Psoas muscle (tissue), 8 donors: ENCODE measurements around the gene COL23A1. TPM values are rescaled to one million over a fixed set of nuclear protein-coding genes. Genes with fewer than 3 reads are reported as not detected.

Experiments
- ATAC-seq, 4 donors: fragments of 200-7000 bp; cut with Tn5 transposase; one replicate each; pipeline ENCODE4 v1.9.1; 2020; ENCODE audit warnings: moderate library complexity in 3 of 4, mild to moderate bottlenecking in 2 of 4
- DNase-seq, 2 donors: peaks; one replicate each; pipeline ENCODE4 v3.0.0-alpha.2; 2020
- H3K27ac ChIP-seq: fragments of 200-600 bp; one replicate; pipeline ENCODE4 v1.8.0; 2022
- H3K27me3 ChIP-seq, 3 donors: fragments of 200-600 bp in 1 of 3; one replicate each; pipeline versions ENCODE4 v1.6.1 to v1.8.0; 2013 to 2022; ENCODE audit warnings: low read length in 2 of 3, mild to moderate bottlenecking in 2 of 3, moderate library complexity in 1 of 3; ENCODE audit not compliant: insufficient read depth in 3 of 3
- H3K36me3 ChIP-seq, 2 donors: fragments of 200-600 bp in 1 of 2; one replicate each; pipeline versions ENCODE4 v1.6.1 to v1.8.0; 2013 to 2022; ENCODE audit warnings: low read depth in 1 of 2, mild to moderate bottlenecking in 1 of 2, moderate library complexity in 1 of 2; ENCODE audit not compliant: insufficient read depth in 1 of 2
- H3K4me1 ChIP-seq: fragments of 200-600 bp; one replicate; pipeline ENCODE4 v1.8.0; 2022
- H3K4me3 ChIP-seq: fragments of 200-600 bp; one replicate; pipeline ENCODE4 v1.8.0; 2022; ENCODE audit warnings: mild to moderate bottlenecking
- H3K9me3 ChIP-seq: fragments of 200-600 bp; one replicate; pipeline ENCODE4 v1.8.0; 2022
- WGBS, 3 donors: extraction: QIAGEN DNeasy Blood & Tissue Kit; methylation state at CpG; one replicate each; pipeline versions ENCODE4 v1.1.6 to v1.1.7; 2013; 5-methylcytosine and 5-hydroxymethylcytosine counted together
- intact Hi-C, 2 donors: fragments of 100-400 bp; cut with DNase I; formaldehyde crosslinking; loops; one replicate each; pipeline versions ENCODE4 v1.11.0 to v1.14.2; 2022
- polyA plus RNA-seq, 3 donors: library from polyadenylated mRNA; stranded (reverse); fragments of 200-250 nt; gene quantifications; one replicate each; pipeline ENCODE4 v1.2.3, GENCODE V29; 2013
- total RNA-seq, 4 donors: library from RNA; stranded (reverse); fragmentation: NEBNext Ultra II Directional in 2 of 4; extraction: Animal tissue kit (Norgen Biotek cat#: 25700) in 2 of 4; gene quantifications; one replicate each; pipeline versions ENCODE4 v1.2.1 to v1.2.4, GENCODE V29; 2021 to 2023
- TF ChIP-seq, protein P1 (sequence below): fragments of 200-600 bp; IDR thresholded peaks from one replicate; pipeline ENCODE4 v1.8.0; 2022; ENCODE audit warnings: antibody characterized with exemption
- donor health status: healthy with polysubstance abuse.
- donor health status: DM: no; HTN: no; CAD: no; lungs with moderate emphysema.
- donor health status: Bipolar disorder and iron deficiency.
- donor health status: healthy.
- donor health status: DM: yes; HTN: yes; CAD: no.
- donor health status: DM: no; HTN: no; CAD: no.
- donor health status: DM: no; HTN: no; CAD: no.
- donor health status: DM: yes; HTN: yes; CAD: no.

The COL23A1 gene
- total and polyA plus RNA-seq, 7 donors, result 0.66 to 3.0 (median 1.2) TPM

DNA sequence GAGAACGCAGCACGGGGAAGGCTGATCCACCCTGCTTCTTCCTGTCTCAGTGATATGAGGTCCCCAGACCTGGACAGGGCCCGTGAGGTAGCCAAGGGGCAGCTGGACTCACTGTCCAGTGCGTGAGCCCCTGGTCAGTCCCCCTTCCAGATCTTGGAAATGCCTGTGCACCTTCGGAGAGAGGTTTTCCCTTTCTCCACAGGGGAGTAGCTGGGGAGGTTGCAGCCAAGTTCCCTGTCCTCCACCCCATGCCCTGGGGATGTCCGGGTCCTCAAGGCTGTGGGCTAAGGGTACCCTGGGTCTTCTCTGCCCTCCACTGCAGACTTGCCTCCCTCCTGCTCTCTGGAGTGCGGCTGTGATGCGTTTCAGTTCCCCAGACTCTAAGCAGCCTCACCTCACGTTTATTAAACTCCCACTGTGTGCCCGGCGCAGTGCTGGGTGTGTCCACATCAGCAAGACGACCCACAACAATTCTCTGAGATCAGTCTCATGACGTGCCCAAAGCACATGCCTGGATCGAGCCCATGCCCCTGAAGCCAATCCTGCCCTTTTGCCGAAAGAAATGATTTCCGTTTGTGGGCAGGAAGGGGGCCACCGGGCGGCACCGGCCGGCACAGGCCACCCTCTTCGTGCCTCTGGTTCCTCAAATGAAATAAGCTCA lies 256.2 kb downstream of the COL23A1 start:
- no peaks in the 10 kb centered on the region for H3K36me3 ChIP-seq
- H3K27ac ChIP-seq, result no peak overlapping the region
- TF ChIP-seq, protein P1, sequence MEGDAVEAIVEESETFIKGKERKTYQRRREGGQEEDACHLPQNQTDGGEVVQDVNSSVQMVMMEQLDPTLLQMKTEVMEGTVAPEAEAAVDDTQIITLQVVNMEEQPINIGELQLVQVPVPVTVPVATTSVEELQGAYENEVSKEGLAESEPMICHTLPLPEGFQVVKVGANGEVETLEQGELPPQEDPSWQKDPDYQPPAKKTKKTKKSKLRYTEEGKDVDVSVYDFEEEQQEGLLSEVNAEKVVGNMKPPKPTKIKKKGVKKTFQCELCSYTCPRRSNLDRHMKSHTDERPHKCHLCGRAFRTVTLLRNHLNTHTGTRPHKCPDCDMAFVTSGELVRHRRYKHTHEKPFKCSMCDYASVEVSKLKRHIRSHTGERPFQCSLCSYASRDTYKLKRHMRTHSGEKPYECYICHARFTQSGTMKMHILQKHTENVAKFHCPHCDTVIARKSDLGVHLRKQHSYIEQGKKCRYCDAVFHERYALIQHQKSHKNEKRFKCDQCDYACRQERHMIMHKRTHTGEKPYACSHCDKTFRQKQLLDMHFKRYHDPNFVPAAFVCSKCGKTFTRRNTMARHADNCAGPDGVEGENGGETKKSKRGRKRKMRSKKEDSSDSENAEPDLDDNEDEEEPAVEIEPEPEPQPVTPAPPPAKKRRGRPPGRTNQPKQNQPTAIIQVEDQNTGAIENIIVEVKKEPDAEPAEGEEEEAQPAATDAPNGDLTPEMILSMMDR, result no peak
- ATAC-seq, result no peak
- WGBS, 3 donors, result 84 to 97% (median 94%) methylated on average over 21 of the region's 21 CpGs
- intact Hi-C loops, result loop anchor here in 1 of 2 donors (5.0 kb wide), 2 partner anchors 63 to 128 kb away; no protein-coding TSS in a partner anchor
- peak in 1 of 2 donors; percentile 48 for DNase-seq
- peaks cover 0 to 2% (median 0%) of the 10 kb centered on the region in 3 donors for H3K27me3 ChIP-seq
- H3K4me3 ChIP-seq, result no peak overlapping the region
- H3K9me3 ChIP-seq, result no peaks in the 10 kb centered on the region
- peaks cover 16% of the 10 kb centered on the region for H3K4me1 ChIP-seq

- WGBS, 3 donors, result 28 to 31% (median 30%) methylated on average over 7 of the region's 7 CpGs
- peak overlapping the region; percentile 87 for H3K27ac ChIP-seq
Measured at GRCh38 chr5:178332210-178332641, 258.0 kb downstream of the COL23A1 start.

DNA sequence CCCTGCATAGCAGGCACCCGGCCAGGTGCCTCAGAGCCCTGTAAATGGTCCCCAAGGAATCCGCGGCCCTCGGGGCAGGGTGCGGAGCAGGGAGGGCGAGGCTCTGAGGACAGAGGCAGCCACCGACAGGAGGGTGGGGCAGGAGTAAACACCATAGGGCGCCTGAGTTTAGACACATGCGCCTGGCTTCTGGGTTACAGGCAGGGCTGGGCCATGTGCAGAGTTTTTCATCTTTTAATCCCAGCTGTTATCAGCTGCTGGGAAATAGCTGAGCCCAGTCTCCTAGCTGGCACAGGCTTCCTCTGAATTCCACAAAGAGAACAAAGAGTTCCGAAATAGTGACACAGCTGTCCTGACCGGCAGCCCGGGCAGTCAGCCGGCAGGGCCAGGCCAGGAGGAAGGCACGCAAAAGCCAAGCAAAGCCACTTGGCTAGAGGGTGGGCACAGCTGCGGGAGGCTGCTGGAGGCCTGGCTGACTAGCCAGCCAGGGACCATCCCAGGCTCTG lies 258.6 kb downstream of the COL23A1 start:
- H3K4me1 ChIP-seq, result peaks cover 16% of the 10 kb centered on the region

More at GRCh38 chr5:178332210-178332641, 258.0 kb downstream of the COL23A1 start:
- peak in 1 of 2 donors; percentile 26 for DNase-seq
- H3K27me3 ChIP-seq, result peaks cover 0 to 4% (median 0%) of the 10 kb centered on the region in 3 donors
- no peaks in the 10 kb centered on the region for H3K36me3 ChIP-seq
- TF ChIP-seq, protein P1, result no peak
- no peak overlapping the region for H3K4me3 ChIP-seq
- intact Hi-C loops, result loop anchor here in 1 of 2 donors (5.0 kb wide), 2 partner anchors 65 to 130 kb away; no protein-coding TSS in a partner anchor
- peak in 3 of 4 donors; percentile 1 to 8 (median 4) for ATAC-seq
- no peaks in the 10 kb centered on the region for H3K9me3 ChIP-seq
- H3K4me1 ChIP-seq, result peaks cover 16% of the 10 kb centered on the region

GRCh38 chr5:178330791-178331404 lies 259.3 kb downstream of the COL23A1 start:
- ATAC-seq (peak; percentile 60 to 68 (median 63)), DNase-seq (peak in 1 of 2 donors; percentile 56)
- peak overlapping the region; percentile 87 for H3K27ac ChIP-seq
- intact Hi-C loops, result loop anchor here in 1 of 2 donors (5.0 kb wide), 2 partner anchors 66 to 131 kb away; no protein-coding TSS in a partner anchor
- no peaks in the 10 kb centered on the region for H3K36me3 ChIP-seq
- H3K4me1 ChIP-seq, result peaks cover 16% of the 10 kb centered on the region
- WGBS, 3 donors, result 25 to 41% (median 29%) methylated on average over 7 of the region's 7 CpGs
- TF ChIP-seq, protein P1, result no peak
- H3K4me3 ChIP-seq, result no peak overlapping the region
- H3K27me3 ChIP-seq, result peaks cover 0 to 2% (median 0%) of the 10 kb centered on the region in 3 donors
- H3K9me3 ChIP-seq, result no peaks in the 10 kb centered on the region

More for the DNA sequence above, 258.6 kb downstream of the COL23A1 start:
- Histone ChIP-seq H3K27ac (peak overlapping the region; percentile 87), H3K27me3 (peaks cover 0 to 2% (median 0%) of the 10 kb centered on the region in 3 donors), H3K36me3 (no peaks in the 10 kb centered on the region), H3K9me3 (no peaks in the 10 kb centered on the region), H3K4me3 (no peak overlapping the region)
- ATAC-seq (peak; percentile 88 to 91 (median 89)), DNase-seq (peak; percentile 82 to 94)
- 11 to 27% (median 20%) methylated on average over 14 to 15 of the region's 15 CpGs for WGBS, 3 donors
- TF ChIP-seq, protein P1, result no peak
- intact Hi-C loops, result loop anchor here in 1 of 2 donors (5.0 kb wide), 2 partner anchors 66 to 131 kb away; no protein-coding TSS in a partner anchor
